Measurements from ENCODE around the gene UPK3BL2.
A peak's percentile ranks its signal among the peaks of the same experiment; 100 is the strongest.
"Not testable (repeated sequence)": the region's sequence is repeated elsewhere in the genome, so short reads cannot be mapped to it uniquely, and the experiment has no call there.

Gene UPK3BL2, protein sequence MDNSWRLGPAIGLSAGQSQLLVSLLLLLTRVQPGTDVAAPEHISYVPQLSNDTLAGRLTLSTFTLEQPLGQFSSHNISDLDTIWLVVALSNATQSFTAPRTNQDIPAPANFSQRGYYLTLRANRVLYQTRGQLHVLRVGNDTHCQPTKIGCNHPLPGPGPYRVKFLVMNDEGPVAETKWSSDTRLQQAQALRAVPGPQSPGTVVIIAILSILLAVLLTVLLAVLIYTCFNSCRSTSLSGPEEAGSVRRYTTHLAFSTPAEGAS

GRCh38 chr7:102543596-102543995 is at the start of gene UPK3BL2:
Gene UPK3BL2 (minus strand): TSS chr7:102543696. CDS start chr7:102543636, 60 bp downstream.
- DNase-seq (ENCODE audit: low read depth); in situ Hi-C loops (cut with HindIII; ENCODE audit: low sequenced_read_pairs); H3K4me3 ChIP-seq (ENCODE audit: low read depth, low read length): not testable (repeated sequence)

DNA sequence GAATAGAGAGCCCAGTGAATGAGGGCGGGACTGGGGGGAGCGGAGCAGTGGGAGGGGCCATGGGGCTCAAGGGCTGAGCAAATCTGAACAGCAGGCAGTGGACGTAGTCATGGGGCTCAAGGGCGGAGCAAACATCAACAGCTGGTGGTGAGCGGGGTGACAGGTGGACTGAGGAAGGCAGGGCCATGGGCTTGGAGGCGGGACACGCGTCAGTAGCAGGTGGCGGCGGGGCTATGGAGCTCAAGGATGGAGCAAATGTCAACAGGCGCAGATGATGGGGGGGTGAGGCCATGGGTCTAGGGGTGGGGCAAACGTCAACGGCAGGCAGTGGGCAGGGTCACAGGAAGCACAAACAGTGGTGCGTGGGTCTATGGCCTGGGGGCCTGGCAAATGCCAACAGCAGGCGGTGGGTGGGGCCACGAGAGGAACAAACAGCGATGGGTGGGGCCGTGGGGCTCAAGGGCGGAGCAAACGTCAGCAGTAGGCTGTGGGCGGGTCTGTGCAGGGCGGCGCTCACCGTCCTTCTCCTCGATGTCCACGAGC is 49.1 kb upstream of the UPK3BL2 start:
- H3K4me3 ChIP-seq (ENCODE audit: low read depth, low read length); in situ Hi-C loops (cut with HindIII; ENCODE audit: low sequenced_read_pairs); DNase-seq (ENCODE audit: low read depth): not testable (repeated sequence)

DNA sequence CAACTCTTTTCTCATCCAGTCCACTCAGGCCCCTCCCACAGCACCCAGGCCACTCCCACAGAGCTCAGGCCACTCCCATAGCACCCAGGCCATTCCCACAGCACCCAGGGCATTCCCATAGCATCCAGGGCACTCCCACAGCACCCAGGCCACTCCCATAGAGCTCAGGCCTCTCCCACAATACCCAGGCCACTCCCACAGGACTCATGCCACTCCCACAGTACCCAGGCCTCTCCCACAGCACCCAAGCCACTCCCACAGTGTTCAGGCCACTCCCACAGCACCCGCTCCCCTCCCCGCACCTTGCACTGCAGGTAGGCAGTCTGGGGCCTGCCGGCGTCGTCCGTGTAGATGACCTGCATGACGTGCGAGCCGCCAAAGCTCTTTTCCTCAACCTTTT is 46.4 kb upstream of the UPK3BL2 start:
- DNase-seq (ENCODE audit: low read depth); H3K4me3 ChIP-seq (ENCODE audit: low read depth, low read length); in situ Hi-C loops (cut with HindIII; ENCODE audit: low sequenced_read_pairs): not testable (repeated sequence)

DNA sequence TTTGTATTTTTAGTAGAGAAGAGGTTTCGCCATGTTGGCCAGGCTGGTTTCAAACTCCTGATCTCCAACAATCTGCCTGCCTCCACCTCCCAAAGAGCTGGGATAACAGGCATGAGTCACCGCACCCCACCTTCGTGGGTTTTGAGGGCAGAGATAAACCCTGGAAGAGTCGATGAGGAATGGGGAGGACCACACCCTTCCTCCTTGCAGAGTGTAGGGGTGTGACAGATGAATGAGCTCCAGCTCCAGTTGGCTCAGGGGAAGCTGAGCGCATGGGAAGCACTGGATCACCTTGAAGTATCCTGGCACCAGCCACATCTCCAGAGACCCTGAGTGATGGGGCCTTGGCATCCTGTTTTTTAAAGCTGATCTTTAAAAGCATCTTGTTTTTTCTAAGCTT is 40.0 kb upstream of the UPK3BL2 start:
- DNase-seq (ENCODE audit: low read depth); in situ Hi-C loops (cut with HindIII; ENCODE audit: low sequenced_read_pairs); H3K4me3 ChIP-seq (ENCODE audit: low read depth, low read length): not testable (repeated sequence)

- in situ Hi-C loops (cut with HindIII; ENCODE audit: low sequenced_read_pairs); DNase-seq (ENCODE audit: low read depth): not testable (repeated sequence)
These were observed 38.2 kb upstream of the UPK3BL2 start for GRCh38 chr7:102581722-102582121.

DNA sequence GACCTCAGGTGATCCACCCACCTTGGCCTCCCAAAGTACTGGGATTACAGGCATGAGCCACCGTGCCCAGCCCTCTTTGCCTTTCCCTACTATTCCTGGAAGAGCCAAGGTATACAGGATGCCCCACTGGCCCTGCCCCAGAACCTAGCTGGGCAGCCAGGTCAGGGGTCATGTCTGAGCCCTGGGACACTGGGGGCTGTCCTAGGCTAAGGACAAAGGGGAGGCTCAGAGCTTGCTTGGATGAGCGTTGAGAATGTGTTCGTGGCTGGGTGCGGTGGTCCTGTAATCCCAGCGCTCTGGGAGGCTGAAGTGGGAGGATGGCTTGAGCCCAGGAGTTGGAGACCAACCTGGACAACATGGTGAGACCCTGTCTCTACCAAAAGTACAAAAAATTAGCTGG is 35.0 kb upstream of the UPK3BL2 start:
- H3K4me3 ChIP-seq (ENCODE audit: low read depth, low read length); in situ Hi-C loops (cut with HindIII; ENCODE audit: low sequenced_read_pairs); DNase-seq (ENCODE audit: low read depth): not testable (repeated sequence)

More at GRCh38 chr7:102581722-102582121, 38.2 kb upstream of the UPK3BL2 start:
- H3K4me3 ChIP-seq (ENCODE audit: low read depth, low read length): not testable (repeated sequence)

DNA sequence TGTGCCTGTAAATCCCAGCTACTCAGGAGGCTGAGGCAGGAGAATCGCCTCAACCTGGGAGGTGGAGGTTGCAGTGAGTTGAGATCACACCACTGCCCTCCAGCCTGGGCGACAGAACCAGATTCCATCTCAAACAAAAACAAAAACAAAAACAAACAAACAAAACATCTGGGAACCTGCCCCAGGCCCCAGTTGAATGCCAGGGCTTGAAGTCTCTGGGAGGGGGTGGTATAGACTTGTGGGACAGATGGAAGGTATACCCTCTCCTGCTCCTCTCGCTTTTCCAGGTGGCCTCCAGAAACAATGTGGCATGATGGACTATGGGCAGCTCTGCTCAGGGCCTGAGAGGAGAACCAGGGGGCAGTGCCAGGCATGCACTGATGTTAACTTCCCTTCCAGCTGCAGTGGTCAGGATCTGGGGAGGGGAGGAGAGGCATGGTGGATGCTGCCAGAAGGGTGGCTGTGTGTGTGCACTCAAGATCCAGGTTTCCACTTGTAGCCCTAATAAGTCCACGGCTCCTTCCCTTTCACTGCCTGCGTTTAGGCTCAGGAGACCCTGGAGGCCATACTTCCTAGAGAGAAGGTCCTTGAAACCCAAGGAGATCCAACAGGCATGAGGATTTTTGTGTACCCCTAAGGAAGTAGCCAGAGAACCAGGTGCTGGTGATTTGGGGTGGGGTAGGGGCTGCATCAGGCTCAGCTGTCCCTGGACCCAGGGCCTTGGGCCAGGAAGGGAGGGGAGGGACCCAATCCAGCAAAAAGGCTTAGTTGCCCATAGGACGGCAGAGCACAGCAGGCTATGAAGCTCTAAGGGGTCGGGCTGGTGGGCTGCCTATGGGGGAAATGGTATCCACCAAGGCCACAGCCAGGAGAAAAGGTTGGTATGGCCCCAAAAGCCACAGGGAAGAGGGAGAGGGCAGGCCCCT is 34.1 kb upstream of the UPK3BL2 start:
- DNase-seq (ENCODE audit: low read depth); H3K4me3 ChIP-seq (ENCODE audit: low read depth, low read length); in situ Hi-C loops (cut with HindIII; ENCODE audit: low sequenced_read_pairs): not testable (repeated sequence)

GRCh38 chr7:102576363-102576762 is 32.9 kb upstream of the UPK3BL2 start:
- in situ Hi-C loops (cut with HindIII; ENCODE audit: low sequenced_read_pairs); DNase-seq (ENCODE audit: low read depth); H3K4me3 ChIP-seq (ENCODE audit: low read depth, low read length): not testable (repeated sequence)

- H3K4me3 ChIP-seq (ENCODE audit: low read depth, low read length); in situ Hi-C loops (cut with HindIII; ENCODE audit: low sequenced_read_pairs); DNase-seq (ENCODE audit: low read depth): not testable (repeated sequence)
These were observed 31.1 kb upstream of the UPK3BL2 start for GRCh38 chr7:102574607-102575006.

- H3K4me3 ChIP-seq (ENCODE audit: low read depth, low read length): peak within 1 kb of the TSS; percentile 54
- TF ChIP-seq CTCF (IDR thresholded peaks at IDR 0.05; ENCODE audit: low read depth, low read length, missing control alignments): peak; percentile 42
- in situ Hi-C loops (cut with HindIII; ENCODE audit: low sequenced_read_pairs): not testable (repeated sequence)
- peak; percentile 76 for DNase-seq (ENCODE audit: low read depth)
These were observed 29.1 kb upstream of the UPK3BL2 start, which contains the start of gene POLR2J3 for GRCh38 chr7:102572261-102573239. Gene POLR2J3 (minus strand): TSS chr7:102572583. CDS start chr7:102572521, 62 bp downstream.

DNA sequence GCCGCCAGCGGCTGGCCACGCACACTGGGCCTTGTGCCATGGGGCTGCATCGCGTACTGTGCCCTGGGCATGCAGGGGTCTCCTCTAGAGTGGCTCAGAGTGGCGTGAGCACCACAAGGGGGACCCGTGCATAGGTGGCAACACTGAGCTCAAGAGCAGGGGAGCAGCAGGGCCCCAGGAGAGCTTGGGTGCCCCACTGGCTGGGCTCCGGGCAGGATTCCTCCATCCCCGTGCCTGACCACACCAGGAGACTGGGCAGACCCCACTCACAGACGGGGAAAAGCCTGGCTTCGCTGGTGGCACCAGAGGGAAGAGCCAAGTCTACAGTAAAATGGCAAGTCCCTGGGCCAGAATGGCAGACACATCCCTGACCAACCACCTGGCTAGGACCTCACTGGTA is 25.1 kb upstream of the UPK3BL2 start:
- DNase-seq (ENCODE audit: low read depth); in situ Hi-C loops (cut with HindIII; ENCODE audit: low sequenced_read_pairs); H3K4me3 ChIP-seq (ENCODE audit: low read depth, low read length): not testable (repeated sequence)

DNA sequence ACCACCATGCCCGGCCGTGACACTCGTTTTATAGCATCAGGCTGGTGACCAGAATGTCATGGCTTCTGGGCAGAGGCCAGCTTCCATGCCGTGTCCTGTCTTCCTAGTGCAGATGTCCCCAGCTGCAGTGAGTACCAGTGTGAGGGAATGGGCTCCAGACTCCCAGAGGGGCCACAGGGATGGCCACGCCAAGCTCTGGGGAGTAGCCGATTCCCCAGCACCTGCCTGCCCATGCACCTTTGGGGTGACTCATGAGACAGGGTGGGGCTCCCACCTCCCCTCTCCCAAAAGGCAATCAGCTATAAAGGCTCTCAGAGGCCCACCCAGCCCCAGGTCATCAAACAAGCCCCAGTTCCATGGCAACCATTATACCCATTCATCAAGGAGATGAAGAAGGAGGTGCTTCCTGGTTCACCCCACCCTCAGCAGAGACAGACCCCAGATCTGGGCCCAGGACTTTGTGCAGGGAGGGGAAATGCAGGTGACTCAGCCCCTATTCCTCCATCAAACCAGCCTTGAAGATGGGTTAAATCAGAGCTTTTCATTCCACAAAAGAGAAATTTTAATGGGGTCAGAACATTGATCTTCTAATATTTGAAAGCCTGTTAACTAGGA is 7.4 kb upstream of the UPK3BL2 start, which contains the start of gene SPDYE2:
Gene SPDYE2, plus strand, starts transcription at position 419 of the 615 bp plus-strand sequence. CDS start 2,030 bp downstream, outside the sequence.
- H3K4me3 ChIP-seq (ENCODE audit: low read depth, low read length); DNase-seq (ENCODE audit: low read depth); in situ Hi-C loops (cut with HindIII; ENCODE audit: low sequenced_read_pairs): not testable (repeated sequence)

GRCh38 chr7:102546353-102546752 is 2.9 kb upstream of the UPK3BL2 start:
- DNase-seq (ENCODE audit: low read depth); H3K4me3 ChIP-seq (ENCODE audit: low read depth, low read length); in situ Hi-C loops (cut with HindIII; ENCODE audit: low sequenced_read_pairs): not testable (repeated sequence)

- in situ Hi-C loops (cut with HindIII; ENCODE audit: low sequenced_read_pairs); DNase-seq (ENCODE audit: low read depth); H3K4me3 ChIP-seq (ENCODE audit: low read depth, low read length): not testable (repeated sequence)
These were observed 1.8 kb upstream of the UPK3BL2 start for GRCh38 chr7:102545288-102545687.

- DNase-seq (ENCODE audit: low read depth); H3K4me3 ChIP-seq (ENCODE audit: low read depth, low read length); in situ Hi-C loops (cut with HindIII; ENCODE audit: low sequenced_read_pairs): not testable (repeated sequence)
These were observed 876 bp upstream of the UPK3BL2 start for GRCh38 chr7:102544372-102544771.

Data from astrocyte of the cerebellum (primary cell).